HUES6 (cell line): ENCODE measurements around the gene MICAL3.

Experiments
- H3K27ac ChIP-seq: 2 replicates; pipeline ENCODE4 v1.7.0; 2013; ENCODE audit warnings: low read depth, mild to moderate bottlenecking, low read length, inconsistent platforms
- H3K27me3 ChIP-seq: 2 replicates; pipeline ENCODE4 v1.6.1; 2013; ENCODE audit warnings: low read length; ENCODE audit not compliant: control insufficient read depth, insufficient read depth
- H3K36me3 ChIP-seq: 2 replicates; pipeline ENCODE4 v1.6.1; 2013; ENCODE audit warnings: low read length; ENCODE audit not compliant: control insufficient read depth, insufficient read depth
- H3K4me1 ChIP-seq: 2 replicates; pipeline ENCODE4 v1.6.1; 2013; ENCODE audit warnings: low read length; ENCODE audit not compliant: control insufficient read depth, insufficient read depth
- H3K4me3 ChIP-seq: 2 replicates; pipeline ENCODE4 v1.5.1; 2013; ENCODE audit warnings: low read depth, low read length
- H3K9ac ChIP-seq: one replicate; pipeline ENCODE4 v1.6.1; 2013; ENCODE audit warnings: mild to moderate bottlenecking, low read length
- H3K9me3 ChIP-seq: 2 replicates; pipeline ENCODE4 v1.6.1; 2013; ENCODE audit warnings: low read depth, low read length; ENCODE audit not compliant: control insufficient read depth, insufficient read depth

The MICAL3 gene

GRCh38 chr22:17817511-17818065 lies 206.8 kb downstream of the MICAL3 start:
- H3K9ac ChIP-seq, result no peak overlapping the region

GRCh38 chr22:17817079-17817478 lies 207.3 kb downstream of the MICAL3 start:
- no peak overlapping the region for H3K27ac ChIP-seq
- no peaks in the 10 kb centered on the region for H3K27me3 ChIP-seq
- peaks cover 33% of the 10 kb centered on the region for H3K36me3 ChIP-seq
- H3K9me3 ChIP-seq, result no peaks in the 10 kb centered on the region
- H3K4me1 ChIP-seq, result no peaks in the 10 kb centered on the region
- H3K9ac ChIP-seq, result no peak overlapping the region
- H3K4me3 ChIP-seq, result no peak overlapping the region

More at GRCh38 chr22:17817511-17818065, 206.8 kb downstream of the MICAL3 start:
- H3K36me3 ChIP-seq, result peaks cover 33% of the 10 kb centered on the region
- H3K27me3 ChIP-seq, result no peaks in the 10 kb centered on the region
- H3K27ac ChIP-seq, result no peak overlapping the region
- H3K4me1 ChIP-seq, result no peaks in the 10 kb centered on the region
- no peaks in the 10 kb centered on the region for H3K9me3 ChIP-seq
- no peak overlapping the region for H3K4me3 ChIP-seq

- H3K9me3 ChIP-seq, result no peaks in the 10 kb centered on the region
- H3K36me3 ChIP-seq, result peaks cover 30% of the 10 kb centered on the region
- no peak overlapping the region for H3K4me3 ChIP-seq
Observed at GRCh38 chr22:17816649-17817048, 207.7 kb downstream of the MICAL3 start.

GRCh38 chr22:17815703-17816254 lies 208.6 kb downstream of the MICAL3 start:
- Histone ChIP-seq H3K4me1 (no peaks in the 10 kb centered on the region), H3K27me3 (no peaks in the 10 kb centered on the region), H3K9ac (no peak overlapping the region), H3K36me3 (peaks cover 24% of the 10 kb centered on the region), H3K9me3 (no peaks in the 10 kb centered on the region), H3K27ac (no peak overlapping the region), H3K4me3 (no peak overlapping the region)

More at GRCh38 chr22:17816649-17817048, 207.7 kb downstream of the MICAL3 start:
- Histone ChIP-seq H3K27me3 (no peaks in the 10 kb centered on the region), H3K27ac (no peak overlapping the region), H3K4me1 (no peaks in the 10 kb centered on the region), H3K9ac (no peak overlapping the region)

- H3K27ac ChIP-seq, result no peak overlapping the region
- H3K36me3 ChIP-seq, result peaks cover 28% of the 10 kb centered on the region
Observed at GRCh38 chr22:17814830-17815229, 209.5 kb downstream of the MICAL3 start.

GRCh38 chr22:17814084-17814483 lies 210.3 kb downstream of the MICAL3 start:
- Histone ChIP-seq H3K4me1 (no peaks in the 10 kb centered on the region), H3K36me3 (peaks cover 25% of the 10 kb centered on the region), H3K4me3 (no peak overlapping the region), H3K9me3 (no peaks in the 10 kb centered on the region), H3K9ac (no peak overlapping the region), H3K27me3 (no peaks in the 10 kb centered on the region), H3K27ac (no peak overlapping the region)

More at GRCh38 chr22:17814830-17815229, 209.5 kb downstream of the MICAL3 start:
- Histone ChIP-seq H3K4me1 (no peaks in the 10 kb centered on the region), H3K4me3 (no peak overlapping the region), H3K27me3 (no peaks in the 10 kb centered on the region), H3K9me3 (no peaks in the 10 kb centered on the region), H3K9ac (no peak overlapping the region)

GRCh38 chr22:17811119-17811518 lies 213.2 kb downstream of the MICAL3 start:
- no peak overlapping the region for H3K27ac ChIP-seq
- H3K9ac ChIP-seq, result no peak overlapping the region
- H3K4me1 ChIP-seq, result peaks cover 16% of the 10 kb centered on the region; the same call in 1 of the 2 replicates
- no peaks in the 10 kb centered on the region for H3K27me3 ChIP-seq
- peaks cover 32% of the 10 kb centered on the region for H3K36me3 ChIP-seq
- H3K9me3 ChIP-seq, result no peaks in the 10 kb centered on the region
- no peak overlapping the region for H3K4me3 ChIP-seq

GRCh38 chr22:17810570-17811116 lies 213.7 kb downstream of the MICAL3 start:
- Histone ChIP-seq H3K9me3 (no peaks in the 10 kb centered on the region), H3K27me3 (no peaks in the 10 kb centered on the region), H3K4me3 (no peak overlapping the region), H3K9ac (no peak overlapping the region), H3K27ac (no peak overlapping the region), H3K36me3 (peaks cover 32% of the 10 kb centered on the region), H3K4me1 (peaks cover 16% of the 10 kb centered on the region; the same call in 1 of the 2 replicates)

- peaks cover 32% of the 10 kb centered on the region for H3K36me3 ChIP-seq
- no peak overlapping the region for H3K4me3 ChIP-seq
- peaks cover 29% of the 10 kb centered on the region for H3K4me1 ChIP-seq
- no peaks in the 10 kb centered on the region for H3K9me3 ChIP-seq
- H3K27ac ChIP-seq, result no peak overlapping the region; the same call in 1 of the 2 replicates
- H3K27me3 ChIP-seq, result no peaks in the 10 kb centered on the region
- H3K9ac ChIP-seq, result no peak overlapping the region
Observed at GRCh38 chr22:17808693-17809403, 215.5 kb downstream of the MICAL3 start.

GRCh38 chr22:17807578-17808410 lies 216.6 kb downstream of the MICAL3 start:
- H3K9ac ChIP-seq, result peak overlapping the region; percentile 32
- H3K4me1 ChIP-seq, result peaks cover 32% of the 10 kb centered on the region
- peaks cover 31% of the 10 kb centered on the region for H3K36me3 ChIP-seq
- no peaks in the 10 kb centered on the region for H3K9me3 ChIP-seq
- H3K27me3 ChIP-seq, result no peaks in the 10 kb centered on the region
- no peak overlapping the region for H3K4me3 ChIP-seq
- no peak overlapping the region; the same call in 1 of the 2 replicates for H3K27ac ChIP-seq
